Activated naive CD8-positive, alpha-beta T cell (primary cell): ENCODE results near the gene TCERG1L.

ENCODE experiments used
- H3K27ac Mint-ChIP-seq: one replicate; pipeline ENCODE4 v1.8.0; 2021; ENCODE audit warnings: mixed read lengths
- H3K27me3 Mint-ChIP-seq: one replicate; pipeline ENCODE4 v1.8.0; 2021; ENCODE audit warnings: mixed read lengths
- H3K36me3 Mint-ChIP-seq: one replicate; pipeline ENCODE4 v1.8.0; 2021; ENCODE audit warnings: mixed read lengths
- H3K4me1 Mint-ChIP-seq: one replicate; pipeline ENCODE4 v1.8.0; 2021; ENCODE audit warnings: low read depth, mixed read lengths
- H3K4me3 Mint-ChIP-seq: one replicate; pipeline ENCODE4 v1.8.0; 2021; ENCODE audit warnings: mild to moderate bottlenecking, mixed read lengths
- H3K9me3 Mint-ChIP-seq: one replicate; pipeline ENCODE4 v1.8.0; 2021; ENCODE audit warnings: low read depth, mixed read lengths

Gene TCERG1L

DNA sequence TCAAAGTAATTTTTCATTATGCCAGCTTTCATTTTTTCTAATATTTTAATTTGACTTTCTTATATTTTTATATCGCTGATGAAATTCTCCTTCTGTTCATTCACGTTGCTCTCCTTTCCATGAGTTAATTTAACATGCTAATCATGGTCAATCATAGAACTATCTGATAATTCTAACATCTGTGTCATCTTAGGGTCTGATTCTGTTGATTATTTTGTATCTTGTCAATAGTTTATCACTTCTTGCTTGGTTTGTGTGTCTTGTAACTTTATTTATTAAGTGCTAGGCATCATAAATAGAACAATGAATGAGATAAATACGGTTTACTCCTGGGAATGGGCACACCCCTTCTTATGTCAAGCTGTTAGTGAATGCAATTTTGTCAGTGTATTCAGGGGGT is 11.0 kb downstream of the TCERG1L start:
- peaks cover 18% of the 10 kb centered on the region for H3K27me3 Mint-ChIP-seq
- H3K9me3 Mint-ChIP-seq: peaks cover 6% of the 10 kb centered on the region
- H3K4me1 Mint-ChIP-seq: no peaks in the 10 kb centered on the region
- no peak overlapping the region for H3K27ac Mint-ChIP-seq
- no peak overlapping the region for H3K4me3 Mint-ChIP-seq
- peaks cover 3% of the 10 kb centered on the region for H3K36me3 Mint-ChIP-seq

DNA sequence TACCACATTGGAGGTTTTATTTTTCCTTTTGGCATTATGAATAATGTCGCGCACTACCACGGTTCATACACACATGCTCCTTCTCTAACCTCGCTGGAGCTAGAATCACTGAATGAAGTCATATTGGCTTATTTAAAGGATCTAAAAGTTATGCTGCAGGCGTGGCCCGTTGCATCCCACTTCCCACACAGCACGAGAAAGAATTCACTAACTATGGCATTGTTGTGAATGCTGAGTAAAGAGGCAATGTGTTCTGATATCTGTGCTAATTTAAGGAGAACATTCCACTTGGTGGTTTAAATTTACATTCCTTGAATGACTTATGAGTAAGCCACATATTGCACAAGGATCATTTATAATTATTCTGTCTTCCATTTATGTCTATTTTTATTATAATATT is 20.7 kb downstream of the TCERG1L start:
- H3K27me3 Mint-ChIP-seq: peaks cover 6% of the 10 kb centered on the region
- H3K36me3 Mint-ChIP-seq: no peaks in the 10 kb centered on the region
- H3K4me1 Mint-ChIP-seq: no peaks in the 10 kb centered on the region
- no peaks in the 10 kb centered on the region for H3K9me3 Mint-ChIP-seq
- no peak overlapping the region for H3K27ac Mint-ChIP-seq
- no peak overlapping the region for H3K4me3 Mint-ChIP-seq

DNA sequence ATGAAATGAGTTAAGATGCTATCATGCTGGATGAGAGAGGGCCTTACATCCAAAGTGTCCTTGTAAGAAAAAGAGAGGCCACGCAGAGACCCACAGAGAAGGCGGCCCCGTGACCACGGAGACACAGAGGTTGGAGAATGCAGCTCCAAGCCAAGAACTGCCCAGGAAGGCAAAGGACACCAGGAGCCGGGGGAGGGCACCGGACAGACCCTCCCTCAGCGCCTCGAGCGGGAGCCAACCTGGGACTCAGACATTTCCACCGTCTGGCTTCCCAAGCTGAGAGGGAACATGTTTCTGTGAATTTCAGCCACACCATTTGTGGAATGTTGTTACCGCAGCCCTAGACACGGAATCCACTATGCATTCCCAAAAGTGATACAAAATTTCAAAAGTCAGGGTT is 22.9 kb downstream of the TCERG1L start:
- Mint-ChIP-seq H3K27me3 (peaks cover 6% of the 10 kb centered on the region), H3K4me1 (no peaks in the 10 kb centered on the region), H3K36me3 (no peaks in the 10 kb centered on the region)

DNA sequence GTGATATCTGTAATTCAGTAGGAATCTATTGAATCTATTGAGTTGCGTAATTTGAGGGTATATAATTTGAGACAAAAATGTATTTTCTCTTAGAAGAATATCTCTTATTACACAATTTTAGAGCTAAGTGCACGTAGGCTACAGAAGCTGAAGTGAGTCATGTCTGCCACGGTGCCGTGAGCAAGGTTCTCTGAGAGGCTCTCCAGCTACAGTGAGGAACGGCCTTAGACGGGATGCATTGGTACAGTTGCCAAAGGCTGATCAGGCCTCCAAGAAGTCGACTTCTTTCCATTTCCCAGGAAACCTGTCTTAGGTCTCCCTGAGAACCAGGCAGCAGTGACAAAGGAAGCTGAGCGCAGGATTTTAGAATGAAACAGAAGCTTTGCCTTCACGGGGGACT is 28.6 kb downstream of the TCERG1L start:
- Mint-ChIP-seq H3K9me3 (no peaks in the 10 kb centered on the region), H3K27ac (no peak overlapping the region)

More for the DNA sequence above, 22.9 kb downstream of the TCERG1L start:
- H3K4me3 Mint-ChIP-seq: no peak overlapping the region
- no peaks in the 10 kb centered on the region for H3K9me3 Mint-ChIP-seq
- H3K27ac Mint-ChIP-seq: no peak overlapping the region

DNA sequence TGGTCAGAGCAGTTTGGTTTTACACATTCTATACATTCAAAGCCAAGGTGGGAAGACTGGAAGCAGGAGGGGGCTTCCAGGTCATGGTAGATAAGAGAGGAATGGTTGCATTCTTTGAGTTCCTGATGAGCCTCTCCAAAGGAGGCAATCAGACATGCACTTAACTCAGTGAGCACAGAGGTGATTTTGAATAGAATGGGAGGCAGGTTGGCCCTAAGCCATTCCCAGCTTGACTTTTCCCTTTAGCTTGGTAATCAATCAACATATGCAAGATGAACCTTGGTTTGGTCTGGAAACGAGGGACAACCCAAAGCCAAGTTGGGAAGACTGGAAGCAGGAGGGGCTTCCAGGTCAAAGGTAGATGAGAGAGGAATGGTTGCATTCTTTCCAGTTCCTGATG is 31.4 kb downstream of the TCERG1L start:
- Mint-ChIP-seq H3K27ac (no peak overlapping the region), H3K36me3 (no peaks in the 10 kb centered on the region), H3K4me3 (no peak overlapping the region), H3K27me3 (peaks cover 3% of the 10 kb centered on the region), H3K9me3 (no peaks in the 10 kb centered on the region), H3K4me1 (no peaks in the 10 kb centered on the region)

More for the DNA sequence above, 28.6 kb downstream of the TCERG1L start:
- peaks cover 3% of the 10 kb centered on the region for H3K27me3 Mint-ChIP-seq
- no peak overlapping the region for H3K4me3 Mint-ChIP-seq
- H3K36me3 Mint-ChIP-seq: no peaks in the 10 kb centered on the region
- no peaks in the 10 kb centered on the region for H3K4me1 Mint-ChIP-seq

DNA sequence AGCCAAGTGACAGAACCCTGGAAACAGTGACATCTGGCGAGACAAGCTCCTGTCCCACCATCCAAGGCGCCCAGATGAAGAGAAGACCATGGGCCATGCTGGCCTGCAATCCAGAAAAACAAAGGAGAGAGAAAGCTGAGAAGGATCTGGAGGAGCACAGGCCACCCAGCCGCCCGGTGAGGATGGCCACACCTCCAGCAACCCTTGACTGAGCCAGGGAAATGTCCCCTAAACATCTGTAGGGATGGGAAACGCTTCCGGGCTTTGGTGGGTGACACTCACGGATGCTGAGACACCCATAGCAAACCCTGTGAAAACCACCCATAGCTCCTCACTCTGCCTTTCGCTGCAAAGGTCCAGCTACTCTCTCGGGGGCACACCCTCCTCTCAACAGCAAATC is 32.0 kb downstream of the TCERG1L start:
- no peak overlapping the region for H3K27ac Mint-ChIP-seq
- no peak overlapping the region for H3K4me3 Mint-ChIP-seq
- no peaks in the 10 kb centered on the region for H3K9me3 Mint-ChIP-seq
- H3K36me3 Mint-ChIP-seq: no peaks in the 10 kb centered on the region
- H3K27me3 Mint-ChIP-seq: peaks cover 3% of the 10 kb centered on the region
- no peaks in the 10 kb centered on the region for H3K4me1 Mint-ChIP-seq

DNA sequence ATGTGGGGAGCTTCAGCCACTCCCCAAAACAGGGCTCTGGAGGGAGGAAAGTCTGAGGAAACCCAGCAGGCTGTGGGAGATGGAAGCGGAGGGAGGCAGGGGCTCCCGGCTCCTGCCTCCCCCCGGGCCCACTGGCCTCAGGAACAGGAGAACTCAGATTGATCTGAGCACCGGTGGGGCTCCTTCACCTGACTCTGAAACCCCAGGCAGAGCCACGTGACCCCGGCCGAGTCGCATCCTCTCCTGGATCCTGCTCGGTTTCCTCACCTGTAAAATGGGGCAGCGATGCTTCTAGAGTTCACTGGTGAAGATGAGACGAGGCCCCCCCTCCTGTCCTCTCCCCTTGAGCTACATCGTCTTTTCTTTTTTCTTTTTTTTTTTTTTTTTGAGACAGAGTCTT is 33.6 kb downstream of the TCERG1L start:
- Mint-ChIP-seq H3K27ac (no peak overlapping the region), H3K36me3 (no peaks in the 10 kb centered on the region), H3K4me3 (no peak overlapping the region), H3K27me3 (peaks cover 3% of the 10 kb centered on the region), H3K4me1 (no peaks in the 10 kb centered on the region), H3K9me3 (no peaks in the 10 kb centered on the region)

DNA sequence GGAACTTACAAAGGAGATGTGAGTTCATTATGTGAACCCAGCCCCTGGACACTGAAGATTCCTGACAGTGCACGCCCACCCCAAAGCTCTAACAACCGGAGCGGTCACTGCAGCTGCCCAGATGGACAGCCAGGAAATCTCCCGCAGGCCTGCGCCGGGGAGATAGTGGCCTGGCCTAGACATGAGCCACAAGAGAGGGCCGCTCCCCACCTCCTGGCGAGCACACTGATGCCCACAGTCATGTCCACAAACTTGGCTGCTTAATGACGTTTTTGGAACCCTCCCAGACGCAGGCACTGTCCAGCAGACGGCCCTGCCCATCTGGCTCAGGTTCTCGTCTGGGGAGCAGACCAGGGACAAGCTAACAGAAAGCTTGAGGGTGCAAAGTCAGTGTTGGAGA is 34.2 kb downstream of the TCERG1L start:
- no peak overlapping the region for H3K4me3 Mint-ChIP-seq
- H3K4me1 Mint-ChIP-seq: no peaks in the 10 kb centered on the region
- no peaks in the 10 kb centered on the region for H3K36me3 Mint-ChIP-seq
- H3K27me3 Mint-ChIP-seq: peaks cover 3% of the 10 kb centered on the region
- H3K9me3 Mint-ChIP-seq: no peaks in the 10 kb centered on the region
- no peak overlapping the region for H3K27ac Mint-ChIP-seq

DNA sequence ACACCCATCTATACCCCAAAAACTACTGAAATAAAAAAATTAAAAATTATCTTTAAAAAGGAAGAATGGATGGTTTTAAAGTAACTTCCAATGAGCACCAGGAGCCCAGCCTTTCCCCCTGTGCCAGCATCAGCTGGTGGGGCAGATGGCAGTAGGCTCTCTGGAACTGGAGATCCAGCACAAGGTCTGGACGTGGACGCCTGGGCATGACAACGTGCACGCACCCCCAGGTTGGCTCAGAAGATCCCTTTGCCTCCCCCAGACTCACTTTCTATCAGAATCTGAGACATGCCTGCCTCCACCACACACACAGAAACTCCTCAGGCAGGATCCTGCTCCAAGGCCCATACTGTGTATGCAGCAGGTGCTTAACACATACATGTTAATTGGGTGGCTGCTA is 35.8 kb downstream of the TCERG1L start:
- Mint-ChIP-seq H3K9me3 (no peaks in the 10 kb centered on the region), H3K4me3 (no peak overlapping the region), H3K27me3 (peaks cover 3% of the 10 kb centered on the region), H3K36me3 (no peaks in the 10 kb centered on the region), H3K27ac (no peak overlapping the region), H3K4me1 (no peaks in the 10 kb centered on the region)

DNA sequence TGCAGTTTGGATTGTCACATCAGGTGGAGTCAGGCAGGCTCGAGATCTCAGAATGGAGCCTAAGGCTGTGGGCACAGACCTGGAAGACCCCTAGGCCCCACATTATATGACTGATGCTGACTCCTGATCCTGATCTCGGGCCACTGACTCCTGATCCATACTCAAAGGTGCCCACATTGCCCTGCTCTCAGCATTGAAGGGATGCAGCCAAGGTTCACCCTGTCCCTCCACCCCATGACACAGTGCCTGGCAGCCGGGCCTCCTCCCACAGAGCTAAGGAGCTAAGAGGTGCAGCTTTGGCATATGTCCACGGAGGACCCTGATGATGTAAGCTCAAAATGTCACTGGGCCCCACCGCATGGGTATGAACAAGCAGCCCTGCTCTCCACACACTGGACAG is 36.6 kb downstream of the TCERG1L start:
- Mint-ChIP-seq H3K9me3 (no peaks in the 10 kb centered on the region), H3K27me3 (peaks cover 2% of the 10 kb centered on the region), H3K27ac (no peak overlapping the region), H3K4me1 (no peaks in the 10 kb centered on the region), H3K4me3 (no peak overlapping the region), H3K36me3 (no peaks in the 10 kb centered on the region)

DNA sequence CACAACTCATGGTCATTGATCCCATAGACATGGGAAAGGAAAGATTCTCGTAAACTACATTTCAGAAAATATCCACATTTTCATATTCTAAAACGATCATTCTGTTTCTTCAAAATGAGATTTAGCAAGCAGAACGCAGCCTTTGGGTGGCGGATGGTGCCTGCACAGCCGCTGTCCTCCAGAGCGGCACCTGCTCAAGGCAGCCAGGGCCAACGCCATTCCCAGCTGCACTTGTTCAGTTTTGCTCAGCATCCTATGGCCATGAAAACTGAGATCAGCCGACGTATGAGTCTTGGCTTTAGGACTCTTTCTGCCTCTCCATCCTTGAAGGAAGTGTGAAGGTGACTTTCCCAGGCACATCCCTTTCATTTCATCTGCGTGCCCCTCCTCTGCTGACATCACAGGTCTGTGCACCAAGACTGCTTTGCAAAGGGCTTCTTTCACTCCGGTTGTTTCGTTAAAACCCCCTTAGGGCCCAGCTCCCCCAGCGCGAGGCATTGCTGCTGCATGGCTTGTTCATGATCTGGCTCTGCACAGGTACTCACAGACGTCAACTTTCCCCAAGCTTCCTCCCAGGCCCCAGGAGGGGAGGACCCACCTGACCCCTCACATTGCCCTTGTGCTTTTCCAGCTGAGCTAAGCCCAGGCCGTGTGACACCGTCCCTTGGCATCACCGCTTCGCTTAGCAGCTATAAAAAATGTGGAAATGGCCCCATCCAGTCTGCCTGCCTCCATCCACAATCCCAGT is 37.2 kb downstream of the TCERG1L start:
- Mint-ChIP-seq H3K36me3 (no peaks in the 10 kb centered on the region), H3K27ac (no peak overlapping the region), H3K9me3 (no peaks in the 10 kb centered on the region), H3K4me3 (no peak overlapping the region), H3K4me1 (no peaks in the 10 kb centered on the region), H3K27me3 (no peaks in the 10 kb centered on the region)

DNA sequence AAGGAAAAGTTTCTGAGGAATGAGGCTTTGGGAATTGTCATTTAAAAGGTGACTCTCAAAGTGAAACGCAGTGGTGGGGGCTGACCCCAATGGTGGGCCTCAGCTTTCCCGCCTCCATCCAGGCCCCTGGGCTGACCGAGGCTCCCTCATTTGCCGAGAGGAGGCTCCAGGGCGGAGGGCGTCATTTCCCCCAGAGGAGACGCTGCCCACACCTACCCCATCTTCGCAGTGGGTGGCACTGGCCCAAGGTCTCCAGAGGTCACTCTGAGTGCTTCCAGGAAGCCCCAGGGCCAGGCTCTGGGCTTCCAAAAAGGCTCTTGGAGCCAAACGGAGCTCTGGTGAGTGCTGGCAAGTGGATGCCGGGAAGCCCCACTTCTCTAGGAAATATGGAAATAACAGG is 38.0 kb downstream of the TCERG1L start:
- no peak overlapping the region for H3K27ac Mint-ChIP-seq

DNA sequence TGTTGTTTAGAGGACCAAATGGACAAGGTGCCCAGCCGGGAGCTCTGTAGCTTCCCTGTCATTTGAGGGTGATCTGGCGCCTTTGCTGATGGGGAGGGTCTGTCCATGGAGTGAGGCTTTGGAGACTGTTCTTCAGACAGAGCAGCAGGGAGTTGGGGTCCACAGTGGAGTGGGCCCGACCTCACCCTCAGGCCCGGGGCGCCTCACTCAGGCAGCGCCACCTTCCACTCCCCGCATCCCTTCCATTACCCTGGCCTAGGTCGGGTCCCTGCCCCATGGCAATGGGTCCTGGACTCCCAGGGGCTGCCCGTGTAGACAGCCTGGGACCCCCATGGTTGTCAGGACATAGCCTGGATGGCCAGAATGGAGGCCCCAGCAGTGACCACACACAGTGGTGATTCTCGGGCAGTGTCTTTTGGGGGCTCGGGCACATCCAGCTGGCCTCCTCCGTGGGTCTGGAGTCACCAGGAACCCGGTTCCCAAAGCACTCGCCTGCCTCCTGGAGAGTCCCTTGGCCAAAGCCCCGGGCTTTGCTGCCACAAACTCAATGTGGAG is 38.5 kb downstream of the TCERG1L start:
- Mint-ChIP-seq H3K27ac (no peak overlapping the region), H3K9me3 (no peaks in the 10 kb centered on the region), H3K27me3 (peaks cover 3% of the 10 kb centered on the region), H3K4me1 (no peaks in the 10 kb centered on the region), H3K36me3 (no peaks in the 10 kb centered on the region), H3K4me3 (no peak overlapping the region)

More for the DNA sequence above, 38.0 kb downstream of the TCERG1L start:
- peaks cover 3% of the 10 kb centered on the region for H3K27me3 Mint-ChIP-seq
- no peaks in the 10 kb centered on the region for H3K9me3 Mint-ChIP-seq
- H3K4me1 Mint-ChIP-seq: no peaks in the 10 kb centered on the region
- no peaks in the 10 kb centered on the region for H3K36me3 Mint-ChIP-seq
- no peak overlapping the region for H3K4me3 Mint-ChIP-seq

DNA sequence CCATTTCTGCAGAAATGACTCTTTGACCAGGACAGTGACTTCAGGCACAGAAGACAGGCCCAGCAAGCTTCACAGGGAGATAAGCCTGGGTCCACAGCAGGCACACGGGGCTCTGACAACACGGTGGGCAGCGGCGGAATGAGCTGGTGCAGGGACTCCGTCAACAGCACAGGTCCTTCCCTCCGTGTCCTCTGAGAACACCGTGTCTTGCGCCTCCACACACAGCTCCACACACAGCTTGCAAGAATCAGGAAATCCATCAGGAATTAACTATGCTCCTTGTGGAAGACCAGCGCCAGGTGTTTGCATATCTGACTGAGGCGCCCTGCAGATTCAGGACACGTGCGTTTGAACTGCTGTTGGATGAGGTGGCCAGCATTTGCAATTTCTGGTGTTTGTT is 39.6 kb downstream of the TCERG1L start:
- Mint-ChIP-seq H3K27me3 (peaks cover 3% of the 10 kb centered on the region), H3K9me3 (no peaks in the 10 kb centered on the region), H3K4me1 (no peaks in the 10 kb centered on the region), H3K36me3 (no peaks in the 10 kb centered on the region), H3K4me3 (no peak overlapping the region), H3K27ac (no peak overlapping the region)

DNA sequence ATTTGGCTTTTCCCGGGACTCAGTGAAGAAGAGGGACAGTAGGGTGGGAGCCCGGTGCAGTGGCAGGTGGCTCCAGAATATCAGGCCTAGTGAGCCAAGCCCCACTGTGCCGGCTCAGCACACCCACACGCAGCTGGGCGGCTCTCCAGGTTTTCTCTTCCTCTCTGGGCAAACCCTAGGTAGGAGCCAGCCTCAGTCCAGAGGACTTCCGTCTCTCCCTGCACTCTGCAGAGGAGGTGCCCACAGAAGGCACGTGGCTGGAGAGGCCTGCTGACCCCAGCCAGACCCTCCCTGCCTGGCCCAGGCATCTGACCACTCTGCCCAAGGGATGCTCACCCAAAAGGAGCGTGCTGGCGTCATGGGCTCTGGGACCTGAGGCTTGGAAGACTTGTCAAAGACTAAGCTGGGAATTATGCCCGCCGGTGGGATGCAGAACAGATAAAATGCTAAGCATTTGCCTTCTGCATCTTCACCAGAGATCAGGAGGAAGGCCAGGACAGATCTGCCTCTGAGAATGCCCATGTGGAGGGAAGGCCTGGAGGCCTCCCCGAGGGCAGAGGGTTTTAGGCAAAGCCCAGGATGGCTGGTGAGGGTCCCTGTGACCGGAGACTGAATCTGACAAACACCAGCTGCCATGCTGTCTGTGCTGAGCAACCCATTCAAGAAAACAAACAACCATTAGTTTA is 40.2 kb downstream of the TCERG1L start:
- no peak overlapping the region for H3K4me3 Mint-ChIP-seq
- H3K4me1 Mint-ChIP-seq: no peaks in the 10 kb centered on the region
- peaks cover 3% of the 10 kb centered on the region for H3K27me3 Mint-ChIP-seq
- no peaks in the 10 kb centered on the region for H3K36me3 Mint-ChIP-seq
- no peak overlapping the region for H3K27ac Mint-ChIP-seq
- no peaks in the 10 kb centered on the region for H3K9me3 Mint-ChIP-seq
